T-helper 2 cell treated with Interferon-gamma antibody and Interleukin-4, amounts not matched to agents 100 ng/mL and 5 ng/mL, for 36 hours (primary cell): ENCODE measurements around the gene TIMM29. TPM values are rescaled to one million over a fixed set of nuclear protein-coding genes. Genes with fewer than 3 reads are reported as not detected.

Experiments used
- intact Hi-C: fragments of 100-400 bp; cut with micrococcal nuclease; formaldehyde crosslinking; loops from one replicate; pipeline ENCODE4 v1.15.1; 2023
- total RNA-seq: library from RNA; stranded (reverse); gene quantifications from 2 replicates; pipeline ENCODE4 v1.2.3, GENCODE V29; 2022

Gene TIMM29
- total RNA-seq, 1 donor from 2014 or later: 22.8 TPM

GRCh38 chr19:10911579-10912363 is 16.8 kb upstream of the TIMM29 start:
- intact Hi-C loops: no loop called here

GRCh38 chr19:10912619-10913018 is 16.0 kb upstream of the TIMM29 start:
- intact Hi-C loops: no loop called here

GRCh38 chr19:10913716-10914340 is 14.8 kb upstream of the TIMM29 start:
- intact Hi-C loops: no loop called here

GRCh38 chr19:10915130-10916091 is 13.2 kb upstream of the TIMM29 start:
- intact Hi-C loops: no loop called here

- intact Hi-C loops: no loop called here
Measured at GRCh38 chr19:10916602-10917001, 12.0 kb upstream of the TIMM29 start.

- intact Hi-C loops: no loop called here
Measured at GRCh38 chr19:10918359-10918758, 10.3 kb upstream of the TIMM29 start.

GRCh38 chr19:10919352-10920287 is 9.0 kb upstream of the TIMM29 start:
- intact Hi-C loops: no loop called here

- intact Hi-C loops: no loop called here
Measured at GRCh38 chr19:10920288-10920655, 8.3 kb upstream of the TIMM29 start.

- intact Hi-C loops: no loop called here
Measured at GRCh38 chr19:10920781-10921180, 7.8 kb upstream of the TIMM29 start.

- intact Hi-C loops: no loop called here
Measured at GRCh38 chr19:10921199-10921909, 7.3 kb upstream of the TIMM29 start.

- intact Hi-C loops: no loop called here
Measured at GRCh38 chr19:10921910-10922637, 6.5 kb upstream of the TIMM29 start.

GRCh38 chr19:10922638-10923014 is 6.0 kb upstream of the TIMM29 start:
- intact Hi-C loops: no loop called here

- intact Hi-C loops: no loop called here
Measured at GRCh38 chr19:10923260-10924112, 5.1 kb upstream of the TIMM29 start.

- intact Hi-C loops: no loop called here
Measured at GRCh38 chr19:10924597-10924996, 4.0 kb upstream of the TIMM29 start.

GRCh38 chr19:10927730-10928562 is 665 bp upstream of the TIMM29 start:
- intact Hi-C loops: loop anchor here (1.0 kb wide), 2 partner anchors 32 to 57 kb away; partner anchors contain the start of gene CARM1

GRCh38 chr19:10929402-10929794 is 787 bp downstream of the TIMM29 start:
- intact Hi-C loops: no loop called here

GRCh38 chr19:10935371-10936059 is 6.9 kb downstream of the TIMM29 start:
- intact Hi-C loops: no loop called here
